ENCODE data around the gene CWC27. TPM values are rescaled to one million over a fixed set of nuclear protein-coding genes. Genes with fewer than 3 reads are reported as not detected.
A peak's percentile ranks its signal among the peaks of the same experiment; 100 is the strongest.

Gene CWC27
- polyA plus RNA-seq, 1 of the 3 experiments (the other 2 are of a cell fraction): 6.6 TPM

DNA sequence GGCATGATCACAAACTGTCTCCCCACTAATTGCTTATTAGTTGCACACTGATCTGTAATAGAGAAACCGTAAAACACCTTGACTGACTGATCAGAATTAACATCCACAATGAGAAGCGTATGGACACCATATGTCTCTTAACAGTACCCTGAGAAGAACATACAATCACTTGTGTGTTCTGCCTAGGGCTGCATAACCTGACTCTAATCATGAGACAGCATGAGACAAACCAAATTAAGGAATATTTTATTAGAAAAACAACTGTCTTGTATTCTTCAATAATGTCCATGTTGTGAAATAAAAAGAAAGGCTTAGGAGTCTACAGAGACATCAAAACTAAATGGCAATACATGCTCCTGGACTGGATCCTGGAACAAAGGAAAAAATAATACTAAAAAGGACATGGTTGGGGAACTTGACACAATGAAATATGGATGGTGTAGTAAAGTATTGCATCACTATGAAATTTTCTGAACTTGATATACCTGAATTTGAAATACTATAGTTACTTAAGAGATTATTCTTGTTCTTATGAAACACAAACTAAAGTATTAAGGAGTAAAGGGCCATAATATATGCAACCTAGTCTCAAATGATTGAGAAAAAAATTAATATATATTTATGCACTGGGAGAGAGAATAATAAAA lies 162.1 kb downstream of the CWC27 start:
- Histone ChIP-seq H3K4me1 (ENCODE audit: control insufficient read depth in 1 of 2, insufficient read depth in 2 of 2, low read depth in 1 of 2, low read length in 1 of 2) (no peaks in the 10 kb centered on the region), H3K9me2 (no peaks in the 10 kb centered on the region), H3K4me3 (ENCODE audit: low read depth in 2 of 2, low read length in 1 of 2) (no peak overlapping the region), H3K9me3 (no peaks in the 10 kb centered on the region), H4K20me1 (ENCODE audit: insufficient read depth) (no peaks in the 10 kb centered on the region), H3K79me2 (ENCODE audit: insufficient read depth) (no peaks in the 10 kb centered on the region), H3K9ac (no peak overlapping the region), H3K4me2 (no peak overlapping the region), H3K27me3 (ENCODE audit: insufficient read depth) (no peaks in the 10 kb centered on the region), H3F3A (replicated peaks; ENCODE audit: insufficient read depth) (peaks cover 4% of the 10 kb centered on the region), H3K36me3 (replicated peaks in 1 of 2; ENCODE audit: control insufficient read depth in 1 of 2, insufficient read depth in 2 of 2, low read length in 1 of 2) (no peaks in the 10 kb centered on the region), H2AFZ (ENCODE audit: low read depth) (no peak overlapping the region), H3K27ac (ENCODE audit: low read depth in 2 of 2, low read length in 1 of 2) (peak overlapping the region in 1 of 2 experiments; percentile 70; a peak in 2 of 4 replicates)
- ChIA-PET POLR2A (no interaction called here), CTCF (no interaction called here)
- 88% methylated on average over 2 of the region's 2 CpGs for WGBS (ENCODE audit: low lambda C conversion rate)
- peak; percentile 24 for DNase-seq
- TF ChIP-seq ELF1 (IDR thresholded peaks at IDR 0.05) (no peak), RAD21 (IDR thresholded peaks at IDR 0.05; ENCODE audit: low read length) (no peak), JUND (IDR thresholded peaks at IDR 0.05) (no peak), NRF1 (IDR thresholded peaks at IDR 0.05; ENCODE audit: low read depth, low read length) (no peak), GABPA (IDR thresholded peaks at IDR 0.05; ENCODE audit: low read depth) (no peak), EP300 (IDR thresholded peaks at IDR 0.05; ENCODE audit: borderline replicate concordance in 1 of 2, low read depth in 1 of 2, low read length in 1 of 2) (peak in 1 of 2 experiments; percentile 50; a peak in 1 of 4 replicates), FOXM1 (IDR thresholded peaks at IDR 0.05; ENCODE audit: low read depth) (no peak), SMC3 (IDR thresholded peaks at IDR 0.05; ENCODE audit: low read depth, low read length) (no peak), CHD2 (IDR thresholded peaks at IDR 0.05; ENCODE audit: low read length, partially characterized antibody) (no peak), NFIC (IDR thresholded peaks at IDR 0.05; ENCODE audit: borderline replicate concordance) (no peak), TEAD4 (IDR thresholded peaks at IDR 0.05; ENCODE audit: borderline replicate concordance, insufficient read depth) (no peak), RXRA (IDR thresholded peaks at IDR 0.05; ENCODE audit: borderline replicate concordance, low read depth) (no peak), SIN3A (IDR thresholded peaks at IDR 0.05; ENCODE audit: borderline replicate concordance, low read depth, low read length) (no peak), FOSL2 (IDR thresholded peaks at IDR 0.05; ENCODE audit: borderline replicate concordance, low read depth) (no peak), POLR2AphosphoS5 (IDR thresholded peaks at IDR 0.05; ENCODE audit: low read depth, low read length) (no peak), EZH2phosphoT487 (IDR thresholded peaks at IDR 0.05; ENCODE audit: borderline replicate concordance, low read depth) (no peak), RFX5 (IDR thresholded peaks at IDR 0.05; ENCODE audit: low read length) (no peak), TAF1 (IDR thresholded peaks at IDR 0.05; ENCODE audit: borderline replicate concordance, low read depth, low read length) (no peak), TCF12 (IDR thresholded peaks at IDR 0.05) (no peak), MEF2A (IDR thresholded peaks at IDR 0.05; ENCODE audit: borderline replicate concordance, low read depth) (no peak), FOXJ3 (CRISPR knock-in tag; IDR thresholded peaks at IDR 0.05) (peak; percentile 22; the same call in 1 of the 2 replicates), MXI1 (IDR thresholded peaks at IDR 0.05; ENCODE audit: low read depth, low read length) (no peak)
- TF ChIP-seq, protein P1, sequence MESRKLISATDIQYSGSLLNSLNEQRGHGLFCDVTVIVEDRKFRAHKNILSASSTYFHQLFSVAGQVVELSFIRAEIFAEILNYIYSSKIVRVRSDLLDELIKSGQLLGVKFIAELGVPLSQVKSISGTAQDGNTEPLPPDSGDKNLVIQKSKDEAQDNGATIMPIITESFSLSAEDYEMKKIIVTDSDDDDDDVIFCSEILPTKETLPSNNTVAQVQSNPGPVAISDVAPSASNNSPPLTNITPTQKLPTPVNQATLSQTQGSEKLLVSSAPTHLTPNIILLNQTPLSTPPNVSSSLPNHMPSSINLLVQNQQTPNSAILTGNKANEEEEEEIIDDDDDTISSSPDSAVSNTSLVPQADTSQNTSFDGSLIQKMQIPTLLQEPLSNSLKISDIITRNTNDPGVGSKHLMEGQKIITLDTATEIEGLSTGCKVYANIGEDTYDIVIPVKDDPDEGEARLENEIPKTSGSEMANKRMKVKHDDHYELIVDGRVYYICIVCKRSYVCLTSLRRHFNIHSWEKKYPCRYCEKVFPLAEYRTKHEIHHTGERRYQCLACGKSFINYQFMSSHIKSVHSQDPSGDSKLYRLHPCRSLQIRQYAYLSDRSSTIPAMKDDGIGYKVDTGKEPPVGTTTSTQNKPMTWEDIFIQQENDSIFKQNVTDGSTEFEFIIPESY (IDR thresholded peaks at IDR 0.05; ENCODE audit: borderline replicate concordance, low read depth): no peak
- TF ChIP-seq, protein P2, sequence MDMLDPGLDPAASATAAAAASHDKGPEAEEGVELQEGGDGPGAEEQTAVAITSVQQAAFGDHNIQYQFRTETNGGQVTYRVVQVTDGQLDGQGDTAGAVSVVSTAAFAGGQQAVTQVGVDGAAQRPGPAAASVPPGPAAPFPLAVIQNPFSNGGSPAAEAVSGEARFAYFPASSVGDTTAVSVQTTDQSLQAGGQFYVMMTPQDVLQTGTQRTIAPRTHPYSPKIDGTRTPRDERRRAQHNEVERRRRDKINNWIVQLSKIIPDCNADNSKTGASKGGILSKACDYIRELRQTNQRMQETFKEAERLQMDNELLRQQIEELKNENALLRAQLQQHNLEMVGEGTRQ (IDR thresholded peaks at IDR 0.05; ENCODE audit: borderline replicate concordance, low read depth, low read length): no peak
- TF ChIP-seq, protein P3, sequence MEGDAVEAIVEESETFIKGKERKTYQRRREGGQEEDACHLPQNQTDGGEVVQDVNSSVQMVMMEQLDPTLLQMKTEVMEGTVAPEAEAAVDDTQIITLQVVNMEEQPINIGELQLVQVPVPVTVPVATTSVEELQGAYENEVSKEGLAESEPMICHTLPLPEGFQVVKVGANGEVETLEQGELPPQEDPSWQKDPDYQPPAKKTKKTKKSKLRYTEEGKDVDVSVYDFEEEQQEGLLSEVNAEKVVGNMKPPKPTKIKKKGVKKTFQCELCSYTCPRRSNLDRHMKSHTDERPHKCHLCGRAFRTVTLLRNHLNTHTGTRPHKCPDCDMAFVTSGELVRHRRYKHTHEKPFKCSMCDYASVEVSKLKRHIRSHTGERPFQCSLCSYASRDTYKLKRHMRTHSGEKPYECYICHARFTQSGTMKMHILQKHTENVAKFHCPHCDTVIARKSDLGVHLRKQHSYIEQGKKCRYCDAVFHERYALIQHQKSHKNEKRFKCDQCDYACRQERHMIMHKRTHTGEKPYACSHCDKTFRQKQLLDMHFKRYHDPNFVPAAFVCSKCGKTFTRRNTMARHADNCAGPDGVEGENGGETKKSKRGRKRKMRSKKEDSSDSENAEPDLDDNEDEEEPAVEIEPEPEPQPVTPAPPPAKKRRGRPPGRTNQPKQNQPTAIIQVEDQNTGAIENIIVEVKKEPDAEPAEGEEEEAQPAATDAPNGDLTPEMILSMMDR (IDR thresholded peaks at IDR 0.05): no peak
- TF ChIP-seq, protein P4, sequence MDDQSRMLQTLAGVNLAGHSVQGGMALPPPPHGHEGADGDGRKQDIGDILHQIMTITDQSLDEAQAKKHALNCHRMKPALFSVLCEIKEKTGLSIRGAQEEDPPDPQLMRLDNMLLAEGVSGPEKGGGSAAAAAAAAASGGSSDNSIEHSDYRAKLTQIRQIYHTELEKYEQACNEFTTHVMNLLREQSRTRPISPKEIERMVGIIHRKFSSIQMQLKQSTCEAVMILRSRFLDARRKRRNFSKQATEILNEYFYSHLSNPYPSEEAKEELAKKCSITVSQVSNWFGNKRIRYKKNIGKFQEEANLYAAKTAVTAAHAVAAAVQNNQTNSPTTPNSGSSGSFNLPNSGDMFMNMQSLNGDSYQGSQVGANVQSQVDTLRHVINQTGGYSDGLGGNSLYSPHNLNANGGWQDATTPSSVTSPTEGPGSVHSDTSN (IDR thresholded peaks at IDR 0.05): no peak
- TF ChIP-seq, protein P5, sequence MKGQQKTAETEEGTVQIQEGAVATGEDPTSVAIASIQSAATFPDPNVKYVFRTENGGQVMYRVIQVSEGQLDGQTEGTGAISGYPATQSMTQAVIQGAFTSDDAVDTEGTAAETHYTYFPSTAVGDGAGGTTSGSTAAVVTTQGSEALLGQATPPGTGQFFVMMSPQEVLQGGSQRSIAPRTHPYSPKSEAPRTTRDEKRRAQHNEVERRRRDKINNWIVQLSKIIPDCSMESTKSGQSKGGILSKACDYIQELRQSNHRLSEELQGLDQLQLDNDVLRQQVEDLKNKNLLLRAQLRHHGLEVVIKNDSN (IDR thresholded peaks at IDR 0.05; ENCODE audit: borderline replicate concordance, low read depth): no peak
- TF ChIP-seq, protein P6, sequence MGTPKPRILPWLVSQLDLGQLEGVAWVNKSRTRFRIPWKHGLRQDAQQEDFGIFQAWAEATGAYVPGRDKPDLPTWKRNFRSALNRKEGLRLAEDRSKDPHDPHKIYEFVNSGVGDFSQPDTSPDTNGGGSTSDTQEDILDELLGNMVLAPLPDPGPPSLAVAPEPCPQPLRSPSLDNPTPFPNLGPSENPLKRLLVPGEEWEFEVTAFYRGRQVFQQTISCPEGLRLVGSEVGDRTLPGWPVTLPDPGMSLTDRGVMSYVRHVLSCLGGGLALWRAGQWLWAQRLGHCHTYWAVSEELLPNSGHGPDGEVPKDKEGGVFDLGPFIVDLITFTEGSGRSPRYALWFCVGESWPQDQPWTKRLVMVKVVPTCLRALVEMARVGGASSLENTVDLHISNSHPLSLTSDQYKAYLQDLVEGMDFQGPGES (IDR thresholded peaks at IDR 0.05; ENCODE audit: low read depth, low read length): no peak

Data from SK-N-SH (cell line).